Central memory CD4-positive, alpha-beta T cell (primary cell): ENCODE data around the gene CADM1.
A peak's percentile ranks its signal among the peaks of the same experiment; 100 is the strongest.

Source experiments
- DNase-seq: peaks from one replicate; pipeline ENCODE4 v3.0.0; 2022
- total RNA-seq, 3 experiments: gene quantifications; one replicate each; lab custom pipeline; 2026; lab: John Stamatoyannopoulos, UW

CADM1 gene
- 2.3 to 6.6 (median 4.9) reads per million in 3 experiments for total RNA-seq

GRCh38 chr11:115504276-115505158, at the start of gene CADM1:
CADM1 (minus strand) TSS chr11:115504415.
- DNase-seq: peak; percentile 79

GRCh38 chr11:115552773-115553438, 48.7 kb upstream of the CADM1 start:
- no peak for DNase-seq

GRCh38 chr11:115552151-115552772, 48.0 kb upstream of the CADM1 start:
- DNase-seq: no peak

- no peak for DNase-seq
Measured at GRCh38 chr11:115550291-115551059, 46.3 kb upstream of the CADM1 start.

- no peak for DNase-seq
Measured at GRCh38 chr11:115548878-115549528, 44.8 kb upstream of the CADM1 start.

GRCh38 chr11:115545581-115546210, 41.5 kb upstream of the CADM1 start:
- no peak for DNase-seq

GRCh38 chr11:115544422-115544948, 40.3 kb upstream of the CADM1 start:
- DNase-seq: no peak

GRCh38 chr11:115541518-115541917, 37.3 kb upstream of the CADM1 start:
- no peak for DNase-seq

GRCh38 chr11:115539844-115540243, 35.6 kb upstream of the CADM1 start:
- no peak for DNase-seq

- no peak for DNase-seq
Measured at GRCh38 chr11:115535781-115536180, 31.6 kb upstream of the CADM1 start.

- no peak for DNase-seq
Measured at GRCh38 chr11:115530752-115531151, 26.5 kb upstream of the CADM1 start.

GRCh38 chr11:115528225-115528624, 24.0 kb upstream of the CADM1 start:
- no peak for DNase-seq

- no peak for DNase-seq
Measured at GRCh38 chr11:115527534-115528125, 23.4 kb upstream of the CADM1 start.

GRCh38 chr11:115525531-115526006, 21.4 kb upstream of the CADM1 start:
- DNase-seq: no peak

GRCh38 chr11:115524572-115524971, 20.4 kb upstream of the CADM1 start:
- DNase-seq: no peak

GRCh38 chr11:115523727-115524399, 19.6 kb upstream of the CADM1 start:
- DNase-seq: no peak

- DNase-seq: no peak
Measured at GRCh38 chr11:115522302-115522701, 18.1 kb upstream of the CADM1 start.

GRCh38 chr11:115521825-115522224, 17.6 kb upstream of the CADM1 start:
- no peak for DNase-seq

GRCh38 chr11:115518983-115519628, 14.9 kb upstream of the CADM1 start:
- DNase-seq: no peak
